ENCODE data around the gene APOC4. TPM values are rescaled to one million over a fixed set of nuclear protein-coding genes. Genes with fewer than 3 reads are reported as not detected.
A peak's percentile ranks its signal among the peaks of the same experiment; 100 is the strongest.

The APOC4 gene
- total RNA-seq, 1 experiment from 2014 or later: not detected

- Histone ChIP-seq H3K14ac (ENCODE audit: insufficient read depth, low read length) (no peak overlapping the region), H3K4me2 (ENCODE audit: insufficient read depth, insufficient read length, low read length) (no peak overlapping the region), H3T11ph (ENCODE audit: low read length) (no peak overlapping the region), H2AFZ (ENCODE audit: low read length) (no peak overlapping the region), H2AK5ac (ENCODE audit: insufficient read length, low read length) (no peak overlapping the region), H2BK120ac (ENCODE audit: low read depth, low read length, poor library complexity, severe bottlenecking) (no peak overlapping the region), H3K9ac (ENCODE audit: extremely low read depth, insufficient read length, low read length) (no peak overlapping the region), H3K4me1 (ENCODE audit: insufficient read depth, low read length) (no peaks in the 10 kb centered on the region), H3K79me1 (ENCODE audit: insufficient read depth, low read depth, low read length, poor library complexity, severe bottlenecking) (no peaks in the 10 kb centered on the region), H4K5ac (ENCODE audit: insufficient read length, low read depth, low read length) (no peak overlapping the region), H3K56ac (ENCODE audit: insufficient read length, low read depth, low read length) (no peak overlapping the region), H3K27ac (ENCODE audit: insufficient read length, low read depth, low read length) (no peak overlapping the region), H3K27me3 (ENCODE audit: insufficient read depth, low read length) (no peaks in the 10 kb centered on the region), H4K20me1 (ENCODE audit: control insufficient read depth, insufficient read depth, insufficient read length) (no peaks in the 10 kb centered on the region), H3K23me2 (ENCODE audit: insufficient read length, low read depth, low read length, poor library complexity, severe bottlenecking) (no peaks in the 10 kb centered on the region), H3K9me3 (ENCODE audit: control insufficient read depth, low read depth, low read length) (no peaks in the 10 kb centered on the region), H2BK20ac (ENCODE audit: low read depth, low read length, poor library complexity, severe bottlenecking) (no peak overlapping the region), H4K91ac (ENCODE audit: insufficient read length, low read depth, low read length) (no peak overlapping the region), H3K79me2 (ENCODE audit: insufficient read depth, low read length) (no peaks in the 10 kb centered on the region; the same call in 1 of the 2 replicates), H3K4ac (ENCODE audit: low read depth, low read length) (no peak overlapping the region), H2BK5ac (ENCODE audit: insufficient read length, low read length) (no peak overlapping the region), H4K8ac (replicated peaks; ENCODE audit: insufficient read length, low read depth, low read length) (no peak overlapping the region), H2BK12ac (ENCODE audit: insufficient read length, low read depth, low read length) (no peak overlapping the region), H3K18ac (ENCODE audit: insufficient read length, low read depth, low read length) (no peak overlapping the region), H2BK15ac (ENCODE audit: low read depth, low read length) (no peak overlapping the region), H3K23ac (ENCODE audit: insufficient read length, low read depth, low read length) (no peak overlapping the region)
- H3K9me3 Mint-ChIP-seq: no peaks in the 10 kb centered on the region
- no peak for DNase-seq
- peak overlapping the region in 1 of 2 experiments; percentile 55; a peak in 2 of 5 replicates for H3K4me3 Mint-ChIP-seq
- H3K36me3 Mint-ChIP-seq (ENCODE audit: insufficient read depth in 1 of 3, low read depth in 3 of 3): peaks cover 10 to 37% (median 29%) of the 10 kb centered on the region in 3 experiments; a peak in 6 of 7 replicates
- WGBS (ENCODE audit: extremely low coverage, insufficient read length, low lambda C conversion rate): no CpG with 5 or more reads among the region's 46 CpGs
- no peak for TF ChIP-seq CTCF (conservative IDR thresholded peaks at IDR 0.05)
- no peaks in the 10 kb centered on the region; the same call in 1 of the 2 replicates for H3K27me3 Mint-ChIP-seq (ENCODE audit: low read depth)
- H3K27ac Mint-ChIP-seq: peak overlapping the region in 2 of 3 experiments; percentile 58 to 92; a peak in 2 of 7 replicates
- H3K4me1 Mint-ChIP-seq: peaks cover 27 to 50% of the 10 kb centered on the region in 2 experiments
These were observed 33.8 kb upstream of the APOC4 start for GRCh38 chr19:44908074-44908835.

Data from H9 (cell line).